HG03025 (cell line): ENCODE results near the gene ZBTB48.

Experiments used
- ATAC-seq: cut with Tn5 transposase; IDR thresholded peaks from one replicate; pipeline ENCODE4 v1.9.1; 2021; ENCODE audit warnings: mild to moderate bottlenecking, moderate library complexity; ENCODE audit not compliant: unreplicated experiment, low FRiP score

Gene ZBTB48

DNA sequence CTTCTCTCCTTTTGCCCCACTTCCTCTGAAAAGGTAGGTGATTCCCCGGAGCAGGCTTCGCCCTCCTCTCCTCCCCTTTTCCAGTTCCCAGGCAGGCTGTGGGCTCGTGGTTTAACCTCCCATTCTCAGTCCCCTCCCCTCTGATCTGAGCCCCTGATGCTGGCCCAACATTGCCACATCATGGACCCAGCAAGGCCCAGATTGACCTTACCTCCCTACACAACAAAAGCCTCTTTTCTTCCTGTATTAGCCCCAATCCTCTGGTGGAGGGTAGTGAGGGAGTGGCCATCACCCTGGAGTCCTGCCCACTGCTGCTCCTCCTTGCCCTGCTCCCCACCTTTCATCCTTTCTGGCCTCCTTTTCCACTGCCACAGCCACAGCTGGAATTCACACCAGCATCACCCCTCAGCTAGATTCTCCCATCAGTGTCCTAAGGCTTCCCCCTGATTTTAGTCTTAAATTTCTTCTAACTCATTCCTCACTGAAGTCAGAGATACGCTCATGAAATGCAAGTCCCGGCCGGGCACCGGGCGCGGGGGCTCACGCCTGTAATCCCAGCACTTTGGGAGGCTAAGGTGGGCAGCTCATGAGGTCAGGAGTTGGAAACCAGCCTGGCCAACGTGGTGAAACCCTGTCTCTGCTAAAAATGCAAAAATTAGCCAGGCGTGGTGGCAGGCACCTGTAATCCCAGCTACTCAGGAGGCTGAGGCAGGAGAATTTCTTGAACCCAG lies 7.0 kb upstream of the ZBTB48 start:
- no peak for ATAC-seq

DNA sequence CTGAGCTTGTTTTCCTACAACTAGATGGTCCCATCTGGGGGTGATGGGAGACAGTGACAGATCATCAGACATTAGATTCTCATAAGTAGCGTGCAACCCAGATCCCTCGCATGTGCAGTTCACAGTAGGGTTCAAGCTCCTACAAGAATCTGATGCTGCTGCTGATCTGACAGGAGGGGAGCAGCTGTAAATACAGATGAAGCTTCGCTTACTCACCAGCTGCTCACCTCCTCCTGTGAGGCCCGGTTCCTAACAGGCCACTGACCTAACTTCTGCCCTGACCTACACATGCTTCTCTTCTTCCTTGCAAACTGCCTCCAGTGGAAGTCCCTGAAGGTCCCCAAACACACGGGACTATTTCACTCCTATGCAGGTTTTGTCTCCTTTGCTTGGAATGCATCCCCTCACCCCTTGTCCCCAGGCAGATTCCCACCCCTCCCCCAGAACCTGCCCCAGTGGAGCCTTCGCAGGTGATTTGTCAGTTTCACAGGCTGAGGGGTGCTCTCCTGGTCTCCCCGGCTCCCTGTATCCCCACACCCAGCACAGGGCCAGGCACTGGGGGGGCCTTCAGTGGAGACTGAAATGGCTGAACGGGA lies 5.7 kb upstream of the ZBTB48 start:
- ATAC-seq = no peak

DNA sequence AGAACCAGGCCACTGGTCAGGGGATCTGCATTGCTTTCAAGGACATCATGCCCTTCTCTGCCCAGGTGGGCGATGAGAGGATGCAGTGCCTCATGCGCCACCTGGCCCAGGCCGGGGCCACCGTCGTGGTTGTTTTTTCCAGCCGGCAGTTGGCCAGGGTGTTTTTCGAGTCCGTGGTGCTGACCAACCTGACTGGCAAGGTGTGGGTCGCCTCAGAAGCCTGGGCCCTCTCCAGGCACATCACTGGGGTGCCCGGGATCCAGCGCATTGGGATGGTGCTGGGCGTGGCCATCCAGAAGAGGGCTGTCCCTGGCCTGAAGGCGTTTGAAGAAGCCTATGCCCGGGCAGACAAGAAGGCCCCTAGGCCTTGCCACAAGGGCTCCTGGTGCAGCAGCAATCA lies 5.0 kb upstream of the ZBTB48 start:
- ATAC-seq = no peak

DNA sequence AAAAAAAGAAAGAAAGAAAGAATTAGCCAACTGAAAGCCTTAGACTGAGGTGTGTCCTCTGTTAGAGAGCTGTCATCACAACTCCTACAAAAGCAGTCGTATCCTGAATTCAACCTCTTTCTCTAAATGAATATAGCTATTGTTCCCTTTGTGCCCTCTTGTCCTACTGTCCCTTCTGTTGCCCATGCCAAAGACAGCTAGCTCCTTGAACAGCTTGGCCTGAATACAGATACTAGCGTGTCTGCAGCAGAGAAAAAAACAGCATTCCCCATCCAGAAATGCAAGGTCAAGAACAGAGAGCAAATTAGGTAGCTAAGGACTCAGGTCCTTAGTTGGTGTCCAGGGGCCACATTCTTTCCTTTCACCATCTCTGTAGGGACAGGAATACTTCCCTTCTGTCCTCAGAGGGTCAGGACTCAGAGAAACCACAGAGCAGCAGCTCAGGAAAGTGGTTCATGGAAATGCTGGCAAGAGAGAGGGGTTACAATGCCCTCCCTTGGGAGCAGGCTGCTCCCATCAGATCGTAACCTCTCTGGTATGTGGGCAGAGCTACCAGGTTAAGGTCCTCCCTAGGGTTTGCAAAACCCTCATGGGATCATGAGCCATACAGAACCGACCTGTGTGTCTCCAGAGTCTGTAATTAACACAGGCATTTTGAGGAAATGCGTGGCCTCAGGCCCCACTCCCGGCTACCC lies 1.8 kb upstream of the ZBTB48 start:
- ATAC-seq = no peak

DNA sequence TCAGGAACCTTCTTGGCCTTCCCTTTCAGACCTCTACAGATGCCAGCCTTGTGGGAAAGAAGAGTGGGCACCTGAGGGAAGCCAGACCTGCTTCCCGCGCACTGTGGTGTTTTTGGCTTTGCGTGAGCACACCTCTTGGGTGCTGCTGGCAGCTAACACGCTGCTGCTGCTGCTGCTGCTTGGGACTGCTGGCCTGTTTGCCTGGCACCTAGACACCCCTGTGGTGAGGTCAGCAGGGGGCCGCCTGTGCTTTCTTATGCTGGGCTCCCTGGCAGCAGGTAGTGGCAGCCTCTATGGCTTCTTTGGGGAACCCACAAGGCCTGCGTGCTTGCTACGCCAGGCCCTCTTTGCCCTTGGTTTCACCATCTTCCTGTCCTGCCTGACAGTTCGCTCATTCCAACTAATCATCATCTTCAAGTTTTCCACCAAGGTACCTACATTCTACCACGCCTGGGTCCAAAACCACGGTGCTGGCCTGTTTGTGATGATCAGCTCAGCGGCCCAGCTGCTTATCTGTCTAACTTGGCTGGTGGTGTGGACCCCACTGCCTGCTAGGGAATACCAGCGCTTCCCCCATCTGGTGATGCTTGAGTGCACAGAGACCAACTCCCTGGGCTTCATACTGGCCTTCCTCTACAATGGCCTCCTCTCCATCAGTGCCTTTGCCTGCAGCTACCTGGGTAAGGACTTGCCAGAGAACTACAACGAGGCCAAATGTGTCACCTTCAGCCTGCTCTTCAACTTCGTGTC lies 995 bp upstream of the ZBTB48 start:
- no peak for ATAC-seq

DNA sequence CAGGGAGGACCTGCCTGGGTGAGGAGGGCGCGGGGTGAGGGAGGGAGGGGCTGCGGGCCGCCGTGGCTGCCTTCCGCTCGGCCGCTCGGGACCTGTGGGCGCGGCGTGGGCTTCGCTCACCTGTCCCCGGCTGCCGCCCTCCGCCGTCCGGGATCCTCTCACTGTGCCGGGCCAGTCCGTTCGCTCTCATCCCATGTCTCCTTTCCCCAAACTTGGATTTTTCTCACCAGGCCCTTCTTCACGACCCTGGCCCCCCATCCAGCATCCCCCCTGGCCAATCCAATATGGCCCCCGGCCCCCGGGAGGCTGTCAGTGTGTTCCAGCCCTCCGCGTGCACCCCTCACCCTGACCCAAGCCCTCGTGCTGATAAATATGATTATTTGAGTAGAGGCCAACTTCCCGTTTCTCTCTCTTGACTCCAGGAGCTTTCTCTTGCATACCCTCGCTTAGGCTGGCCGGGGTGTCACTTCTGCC lies 362 bp downstream of the ZBTB48 start:
- peak; percentile 10 for ATAC-seq

DNA sequence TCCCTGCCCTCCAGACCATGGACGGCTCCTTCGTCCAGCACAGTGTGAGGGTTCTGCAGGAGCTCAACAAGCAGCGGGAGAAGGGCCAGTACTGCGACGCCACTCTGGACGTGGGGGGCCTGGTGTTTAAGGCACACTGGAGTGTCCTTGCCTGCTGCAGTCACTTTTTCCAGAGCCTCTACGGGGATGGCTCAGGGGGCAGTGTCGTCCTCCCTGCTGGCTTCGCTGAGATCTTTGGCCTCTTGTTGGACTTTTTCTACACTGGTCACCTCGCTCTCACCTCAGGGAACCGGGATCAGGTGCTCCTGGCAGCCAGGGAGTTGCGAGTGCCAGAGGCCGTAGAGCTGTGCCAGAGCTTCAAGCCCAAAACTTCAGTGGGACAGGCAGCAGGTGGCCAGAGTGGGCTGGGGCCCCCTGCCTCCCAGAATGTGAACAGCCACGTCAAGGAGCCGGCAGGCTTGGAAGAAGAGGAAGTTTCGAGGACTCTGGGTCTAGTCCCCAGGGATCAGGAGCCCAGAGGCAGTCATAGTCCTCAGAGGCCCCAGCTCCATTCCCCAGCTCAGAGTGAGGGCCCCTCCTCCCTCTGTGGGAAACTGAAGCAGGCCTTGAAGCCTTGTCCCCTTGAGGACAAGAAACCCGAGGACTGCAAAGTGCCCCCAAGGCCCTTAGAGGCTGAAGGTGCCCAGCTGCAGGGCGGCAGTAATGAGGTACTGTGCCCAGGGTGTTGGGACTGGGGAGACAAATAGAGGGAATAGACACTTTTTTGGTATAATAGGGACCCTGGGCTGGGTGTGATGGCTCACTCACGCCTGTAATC lies 1.0 kb downstream of the ZBTB48 start:
- ATAC-seq = no peak

DNA sequence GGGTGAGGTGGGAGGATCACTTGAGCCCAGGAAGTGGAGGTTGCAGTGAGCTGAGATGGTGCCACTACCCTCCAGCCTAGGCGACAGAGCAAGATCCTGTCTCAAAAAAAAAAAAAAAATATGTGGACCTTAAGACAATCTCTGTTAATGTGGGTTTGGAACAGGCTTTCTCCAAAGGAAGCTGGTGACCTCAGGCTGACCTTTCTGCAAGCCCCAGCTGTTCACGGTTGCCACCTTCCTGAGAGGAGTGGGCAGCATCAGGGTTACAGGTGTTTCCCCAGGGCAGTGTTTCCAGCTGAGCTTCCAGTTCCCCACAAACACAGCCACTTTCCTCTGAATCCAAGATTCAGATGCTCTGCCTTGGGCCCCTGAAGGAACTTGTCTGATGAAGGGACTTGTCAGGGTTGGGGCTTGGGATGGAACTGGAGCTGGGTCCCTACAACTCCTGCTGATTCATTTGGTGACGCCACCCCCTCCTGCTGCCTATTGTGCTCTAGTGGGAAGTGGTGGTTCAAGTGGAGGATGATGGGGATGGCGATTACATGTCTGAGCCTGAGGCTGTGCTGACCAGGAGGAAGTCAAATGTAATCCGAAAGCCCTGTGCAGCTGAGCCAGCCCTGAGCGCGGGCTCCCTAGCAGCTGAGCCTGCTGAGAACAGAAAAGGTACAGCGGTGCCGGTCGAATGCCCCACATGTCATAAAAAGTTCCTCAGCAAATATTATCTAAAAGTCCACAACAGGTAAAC lies 1.9 kb downstream of the ZBTB48 start:
- no peak for ATAC-seq

DNA sequence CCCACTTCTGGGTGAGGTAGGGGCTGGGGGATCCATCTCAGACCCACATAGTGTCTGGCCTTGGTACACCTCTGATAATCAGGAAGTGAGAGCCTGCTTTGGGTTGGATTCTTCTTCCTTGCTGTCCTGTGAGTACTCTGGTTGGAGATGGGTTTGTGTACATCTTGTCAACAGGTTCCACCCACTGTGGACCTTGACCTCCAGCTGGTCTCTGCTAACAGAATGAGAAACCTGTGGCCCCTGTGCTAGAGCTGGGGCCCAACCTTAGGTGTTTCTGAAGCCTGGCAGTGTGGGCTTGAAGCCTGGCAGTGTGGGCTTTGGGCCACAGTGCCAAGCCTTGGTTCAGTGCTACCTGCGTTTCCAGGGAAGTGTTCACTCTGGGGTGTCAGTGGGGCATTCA lies 2.6 kb downstream of the ZBTB48 start:
- ATAC-seq = no peak

DNA sequence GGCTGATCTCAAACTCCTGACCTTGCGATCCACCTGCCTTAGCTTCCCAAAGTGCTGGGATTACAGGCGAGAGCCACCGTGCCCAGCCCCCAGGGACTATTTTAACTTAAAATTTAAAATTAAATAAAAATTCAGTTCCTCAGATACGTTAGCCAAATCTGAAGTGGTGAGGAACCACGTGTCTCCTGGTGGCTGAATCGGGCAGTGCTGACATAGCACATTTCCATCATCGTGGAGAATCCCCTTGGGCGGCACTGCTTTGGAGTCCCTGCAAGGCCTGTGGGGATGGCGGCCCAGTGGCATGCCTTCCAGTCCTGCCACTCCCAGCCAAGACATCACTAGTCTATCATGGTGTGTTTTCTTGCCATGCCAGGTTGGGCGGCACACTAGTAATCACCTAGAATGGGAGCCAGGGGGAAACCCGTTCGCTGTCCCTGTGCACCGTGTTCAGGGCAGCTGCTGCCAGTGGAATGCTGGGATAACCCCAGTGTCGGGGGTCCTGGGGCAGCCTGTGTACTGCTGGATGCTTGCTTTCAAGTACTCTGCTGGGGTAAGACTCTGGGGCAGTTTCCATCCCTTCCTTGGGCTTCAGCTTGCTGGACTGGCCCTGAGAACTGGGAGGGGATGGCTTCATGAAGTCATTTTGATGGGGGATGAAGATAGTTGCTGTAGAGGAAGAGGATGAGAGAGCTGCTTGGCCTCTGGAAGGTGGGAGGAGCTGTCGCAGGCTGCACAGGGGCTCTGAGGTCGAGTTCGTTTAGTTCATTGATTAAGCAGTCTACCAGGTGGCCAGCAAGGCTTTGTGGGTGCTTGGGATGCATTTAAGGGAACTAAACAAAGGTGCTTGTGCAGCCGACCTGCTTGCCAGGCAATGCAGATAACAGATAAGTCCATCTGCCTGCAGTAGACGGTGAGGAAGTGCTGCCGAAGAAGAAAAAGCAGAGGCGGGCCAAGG lies 4.6 kb downstream of the ZBTB48 start:
- ATAC-seq = no peak

DNA sequence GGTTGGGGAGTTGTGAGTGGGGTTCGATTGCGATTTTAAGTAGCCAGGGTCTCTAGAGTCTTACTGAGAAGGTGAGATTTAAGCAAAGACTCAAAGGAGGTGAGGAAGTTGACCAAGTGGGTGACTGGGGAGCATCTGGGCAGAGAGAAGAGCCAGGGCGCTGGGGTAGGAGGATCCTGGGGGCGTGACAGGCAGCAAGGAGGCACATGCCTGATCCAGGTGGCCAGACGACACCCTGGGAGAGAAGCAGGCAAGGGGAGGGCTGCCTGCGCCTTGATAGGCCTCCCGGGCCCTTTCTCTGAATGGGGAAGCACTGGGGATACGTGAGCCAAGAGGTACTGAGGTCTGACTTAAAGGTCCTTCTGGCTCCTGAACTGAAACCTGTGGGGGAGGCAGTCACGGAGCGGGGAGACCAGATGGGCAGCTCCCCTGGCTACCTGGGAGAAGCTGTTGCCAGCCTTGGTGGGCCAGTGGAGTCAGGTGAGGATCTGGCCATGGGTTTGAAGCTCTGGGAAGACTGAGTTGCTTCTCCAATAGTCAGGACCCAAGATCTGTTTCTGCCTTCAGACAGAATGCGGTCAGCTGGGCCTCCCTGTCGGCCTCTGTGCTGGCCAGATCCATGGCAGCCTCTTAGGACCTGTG lies 5.4 kb downstream of the ZBTB48 start:
- no peak for ATAC-seq

DNA sequence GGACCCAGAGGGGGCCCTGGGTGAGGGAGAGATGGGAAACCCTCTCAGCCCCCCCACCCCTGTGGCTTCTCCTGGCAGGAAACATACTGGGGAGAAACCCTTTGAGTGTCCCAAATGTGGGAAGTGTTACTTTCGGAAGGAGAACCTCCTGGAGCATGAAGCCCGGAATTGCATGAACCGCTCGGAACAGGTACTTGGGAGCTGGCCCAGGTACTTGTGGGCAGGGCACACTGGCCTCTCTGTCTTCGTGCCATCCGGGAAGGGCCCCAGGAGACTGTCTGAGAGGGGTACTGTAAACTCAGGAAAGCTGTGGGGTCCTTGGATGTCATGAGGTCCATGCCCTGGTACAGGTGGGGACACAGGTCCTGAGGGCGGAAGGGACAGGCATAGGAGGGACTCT lies 6.0 kb downstream of the ZBTB48 start:
- no peak for ATAC-seq

DNA sequence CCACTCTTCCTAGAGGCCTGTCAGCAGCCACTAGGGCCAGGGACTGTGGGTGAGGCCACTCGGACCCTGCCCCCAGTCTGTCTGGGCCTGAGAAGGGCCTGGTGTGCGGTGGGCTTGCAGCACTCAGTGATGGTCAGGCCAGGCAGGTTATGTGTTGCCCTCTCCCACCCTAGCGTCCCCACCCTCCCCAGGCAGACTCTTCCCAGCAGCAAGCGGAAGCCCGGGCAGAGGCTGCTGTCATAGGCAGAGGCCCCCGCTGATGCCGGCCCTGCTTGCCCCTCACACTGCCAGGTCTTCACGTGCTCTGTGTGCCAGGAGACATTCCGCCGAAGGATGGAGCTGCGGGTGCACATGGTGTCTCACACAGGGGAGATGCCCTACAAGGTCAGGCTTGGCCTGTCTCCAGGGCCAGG lies 6.6 kb downstream of the ZBTB48 start:
- ATAC-seq = no peak

DNA sequence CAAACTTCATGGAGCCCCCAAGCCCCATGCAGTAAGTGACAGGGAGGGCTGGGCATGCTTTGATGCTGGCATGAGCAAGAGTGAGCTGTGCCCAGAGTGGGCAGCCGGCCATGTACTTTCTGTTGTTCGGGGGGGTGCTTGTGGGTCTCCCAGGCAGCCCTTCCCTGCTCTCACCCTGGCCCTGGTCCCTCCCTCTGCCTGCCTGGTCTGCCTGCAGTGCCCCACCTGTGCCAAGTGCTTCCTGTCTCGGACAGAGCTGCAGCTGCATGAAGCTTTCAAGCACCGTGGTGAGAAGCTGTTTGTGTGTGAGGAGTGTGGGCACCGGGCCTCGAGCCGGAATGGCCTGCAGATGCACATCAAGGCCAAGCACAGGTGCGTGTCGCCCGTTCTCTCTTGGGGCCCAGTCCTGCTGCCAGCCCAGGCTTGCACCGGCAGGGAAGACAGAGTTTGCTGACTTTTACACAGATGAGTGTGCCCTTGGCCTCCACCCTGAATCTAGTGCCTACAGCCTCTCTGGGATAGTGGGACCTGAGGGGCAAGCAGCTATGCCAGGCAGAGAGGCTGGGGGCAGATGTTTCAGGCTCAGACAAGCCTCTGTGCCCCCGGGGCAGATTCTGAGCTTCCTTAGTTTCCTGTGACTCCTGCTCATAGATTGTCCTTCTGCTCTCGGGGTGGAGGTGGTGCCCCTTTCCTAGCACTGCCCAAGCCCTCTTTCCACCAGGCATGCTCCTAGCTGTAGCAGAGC lies 7.6 kb downstream of the ZBTB48 start:
- ATAC-seq = no peak

DNA sequence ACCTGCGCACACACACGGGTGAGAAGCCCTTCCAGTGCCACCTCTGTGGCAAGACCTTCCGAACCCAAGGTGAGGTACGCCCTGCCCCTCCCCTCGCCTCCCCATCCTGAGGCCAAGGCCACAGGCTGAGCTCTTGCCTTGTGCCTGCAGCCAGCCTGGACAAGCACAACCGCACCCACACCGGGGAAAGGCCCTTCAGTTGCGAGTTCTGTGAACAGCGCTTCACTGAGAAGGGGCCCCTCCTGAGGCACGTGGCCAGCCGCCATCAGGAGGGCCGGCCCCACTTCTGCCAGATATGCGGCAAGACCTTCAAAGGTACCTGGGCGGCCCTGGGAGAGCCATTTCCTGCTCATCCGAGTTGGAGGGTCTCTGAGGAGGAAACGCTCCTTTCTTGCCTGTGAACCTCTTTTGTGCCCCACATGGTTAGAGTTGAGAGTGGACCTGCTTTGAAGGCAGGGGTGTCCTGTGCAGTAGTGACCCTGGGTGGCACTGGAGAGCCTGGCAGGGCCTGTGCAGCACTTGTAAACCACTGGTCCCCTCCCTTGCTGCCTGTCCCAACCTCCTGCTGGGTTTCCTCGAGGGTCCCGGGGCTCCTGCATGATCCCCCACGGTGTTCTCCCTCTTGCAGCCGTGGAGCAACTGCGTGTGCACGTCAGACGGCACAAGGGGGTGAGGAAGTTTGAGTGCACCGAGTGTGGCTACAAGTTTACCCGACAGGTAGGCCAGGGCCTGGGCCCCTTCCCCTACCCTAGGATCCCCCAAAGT lies 8.5 kb downstream of the ZBTB48 start:
- no peak for ATAC-seq

DNA sequence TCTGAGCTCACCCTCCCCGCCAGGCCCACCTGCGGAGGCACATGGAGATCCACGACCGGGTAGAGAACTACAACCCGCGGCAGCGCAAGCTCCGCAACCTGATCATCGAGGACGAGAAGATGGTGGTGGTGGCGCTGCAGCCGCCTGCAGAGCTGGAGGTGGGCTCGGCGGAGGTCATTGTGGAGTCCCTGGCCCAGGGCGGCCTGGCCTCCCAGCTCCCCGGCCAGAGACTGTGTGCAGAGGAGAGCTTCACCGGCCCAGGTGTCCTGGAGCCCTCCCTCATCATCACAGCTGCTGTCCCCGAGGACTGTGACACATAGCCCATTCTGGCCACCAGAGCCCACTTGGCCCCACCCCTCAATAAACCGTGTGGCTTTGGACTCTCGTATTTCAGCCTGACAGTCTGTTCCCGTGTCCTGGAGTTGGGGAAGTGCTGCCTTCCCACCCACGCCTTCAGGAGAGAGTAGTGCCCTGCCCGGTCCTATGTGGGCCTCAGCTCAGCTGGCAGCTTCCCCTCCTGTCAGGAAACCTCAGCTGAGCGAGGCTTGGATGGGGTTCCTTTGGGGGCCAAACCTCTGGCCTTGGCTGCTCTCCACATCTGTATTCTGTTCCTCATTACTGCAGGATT lies 9.2 kb downstream of the ZBTB48 start:
- no peak for ATAC-seq
